GM19099 (cell line): ENCODE measurements around the gene SDC4.

ENCODE experiments used
- POLR2A ChIP-seq: IDR thresholded peaks from 3 replicates; pipeline ENCODE4 v1.6.1; 2011; ENCODE audit warnings: low read depth; ENCODE audit not compliant: insufficient read length; ENCODE audit errors: extremely low read depth

Gene SDC4

GRCh38 chr20:45370571-45371160 lies 22.4 kb upstream of the SDC4 start:
- TF ChIP-seq POLR2A, result no peak

GRCh38 chr20:45368221-45368980 lies 20.2 kb upstream of the SDC4 start:
- no peak for TF ChIP-seq POLR2A

- no peak for TF ChIP-seq POLR2A
Observed at GRCh38 chr20:45367126-45367525, 18.9 kb upstream of the SDC4 start.

- TF ChIP-seq POLR2A, result no peak
Observed at GRCh38 chr20:45366631-45367030, 18.4 kb upstream of the SDC4 start.

GRCh38 chr20:45366192-45366591 lies 18.0 kb upstream of the SDC4 start:
- no peak for TF ChIP-seq POLR2A

- TF ChIP-seq POLR2A, result no peak
Observed at GRCh38 chr20:45365444-45365970, 17.3 kb upstream of the SDC4 start.

- TF ChIP-seq POLR2A, result no peak
Observed at GRCh38 chr20:45363611-45364492, 15.6 kb upstream of the SDC4 start.

- TF ChIP-seq POLR2A, result peak; percentile 89
Observed at GRCh38 chr20:45362804-45363610, 14.8 kb upstream of the SDC4 start, which contains the start of gene SYS1. Gene SYS1, plus strand, starts transcription at chr20:45363156. Its CDS starts 376 bp downstream, at chr20:45363532.

GRCh38 chr20:45361793-45362192 lies 13.6 kb upstream of the SDC4 start:
- TF ChIP-seq POLR2A, result no peak

- TF ChIP-seq POLR2A, result no peak
Observed at GRCh38 chr20:45359406-45360148, 11.4 kb upstream of the SDC4 start.

GRCh38 chr20:45359069-45359405 lies 10.8 kb upstream of the SDC4 start:
- TF ChIP-seq POLR2A, result no peak

- no peak for TF ChIP-seq POLR2A
Observed at GRCh38 chr20:45358282-45359068, 10.3 kb upstream of the SDC4 start.
